Activated naive CD4-positive, alpha-beta T cell treated with anti-CD3 and anti-CD28 coated beads, Interleukin-2, amount 50 U/mL, for 16 hours (primary cell): Measurements from ENCODE around the gene B3GNT9.
A peak's percentile ranks its signal among the peaks of the same experiment; 100 is the strongest.

ENCODE experiments used
- DNase-seq: peaks from one replicate; pipeline ENCODE4 v3.0.0-alpha.2; 2020

B3GNT9 gene

GRCh38 chr16:67184995-67185650 is 34.3 kb upstream of the B3GNT9 start:
- DNase-seq, result peak; percentile 85

- no peak for DNase-seq
Observed at GRCh38 chr16:67184453-67184994, 33.7 kb upstream of the B3GNT9 start.

- DNase-seq, result peak; percentile 94
Observed at GRCh38 chr16:67183627-67184452, 33.0 kb upstream of the B3GNT9 start, which contains the start of gene MATCAP1. Gene MATCAP1, minus strand, starts transcription at chr16:67183963. Its CDS starts 3,353 bp downstream, at chr16:67180610.

GRCh38 chr16:67183284-67183626 is 32.5 kb upstream of the B3GNT9 start:
- DNase-seq, result no peak

GRCh38 chr16:67182288-67182687 is 31.5 kb upstream of the B3GNT9 start:
- DNase-seq, result no peak

GRCh38 chr16:67181346-67181745 is 30.5 kb upstream of the B3GNT9 start:
- no peak for DNase-seq

GRCh38 chr16:67180166-67180565 is 29.4 kb upstream of the B3GNT9 start:
- DNase-seq, result no peak

- no peak for DNase-seq
Observed at GRCh38 chr16:67179421-67180080, 28.8 kb upstream of the B3GNT9 start.

GRCh38 chr16:67177743-67178699 is 27.2 kb upstream of the B3GNT9 start:
- DNase-seq, result peak; percentile 57

- DNase-seq, result no peak
Observed at GRCh38 chr16:67176662-67177061, 25.9 kb upstream of the B3GNT9 start.

GRCh38 chr16:67174706-67175231 is 24.0 kb upstream of the B3GNT9 start:
- DNase-seq, result no peak

GRCh38 chr16:67173808-67174705 is 23.3 kb upstream of the B3GNT9 start:
- peak; percentile 59 for DNase-seq

GRCh38 chr16:67173323-67173722 is 22.5 kb upstream of the B3GNT9 start:
- DNase-seq, result no peak

- DNase-seq, result no peak
Observed at GRCh38 chr16:67170949-67171649, 20.3 kb upstream of the B3GNT9 start.

GRCh38 chr16:67170168-67170948 is 19.6 kb upstream of the B3GNT9 start, which contains the start of gene NOL3:
Gene NOL3, plus strand, starts transcription at chr16:67170538.
- no peak for DNase-seq

GRCh38 chr16:67169642-67170167 is 18.9 kb upstream of the B3GNT9 start:
- peak; percentile 47 for DNase-seq

- no peak for DNase-seq
Observed at GRCh38 chr16:67169011-67169451, 18.2 kb upstream of the B3GNT9 start.

- no peak for DNase-seq
Observed at GRCh38 chr16:67167588-67167987, 16.8 kb upstream of the B3GNT9 start.

- DNase-seq, result no peak
Observed at GRCh38 chr16:67166598-67167168, 15.9 kb upstream of the B3GNT9 start.
